Effector CD4-positive, alpha-beta T cell (primary cell): ENCODE data around the gene OSBPL1A.

ENCODE experiments used
- DNase-seq: peaks from one replicate; pipeline ENCODE4 v3.0.0-alpha.2; 2020

OSBPL1A gene

GRCh38 chr18:24114924-24115549, 282.6 kb downstream of the OSBPL1A start:
- no peak for DNase-seq

- no peak for DNase-seq
Observed at GRCh38 chr18:24112874-24113615, 284.6 kb downstream of the OSBPL1A start.

- no peak for DNase-seq
Observed at GRCh38 chr18:24112464-24112863, 285.2 kb downstream of the OSBPL1A start.
